ENCODE data around the gene WDR37. TPM values are rescaled to one million over a fixed set of nuclear protein-coding genes. Genes with fewer than 3 reads are reported as not detected.

Gene WDR37
- polyA plus RNA-seq, 3 donors = 7.1 to 33.6 (median 8.6) TPM

DNA sequence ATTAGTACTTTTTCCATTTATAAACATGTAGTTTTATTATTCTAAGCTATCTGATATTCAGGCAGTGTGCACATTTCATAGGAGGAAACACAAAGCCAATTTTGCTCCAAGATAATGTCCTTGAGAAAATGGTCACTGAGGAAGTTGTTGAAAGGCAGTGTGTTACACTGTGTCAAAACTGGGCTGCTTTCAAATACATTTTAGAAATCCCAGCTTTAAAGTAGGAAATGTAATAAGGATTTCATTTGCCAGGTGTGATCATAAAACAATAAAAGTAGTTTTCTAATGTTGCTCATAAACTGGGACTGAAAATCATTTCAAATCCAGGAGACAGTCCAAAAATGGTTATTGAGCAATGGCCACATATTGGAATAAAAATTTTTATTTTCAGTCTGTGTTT, 80.1 kb downstream of the WDR37 start:
- intact Hi-C loops (cut with micrococcal nuclease) = no loop called here
- Histone ChIP-seq H3K79me2 (ENCODE audit: insufficient read depth, low read length) (no peaks in the 10 kb centered on the region), H4K20me1 (ENCODE audit: insufficient read depth, low read length) (peaks cover 12% of the 10 kb centered on the region), H3K27ac (ENCODE audit: low read depth in 1 of 2, low read length in 2 of 2) (no peak overlapping the region), H3K4me1 (ENCODE audit: control insufficient read depth in 1 of 2, insufficient read depth in 2 of 2, low read length in 2 of 2) (no peaks in the 10 kb centered on the region), H3K4me2 (replicated peaks; ENCODE audit: extremely low read depth, low read length, poor library complexity, severe bottlenecking) (no peak overlapping the region), H3K27me3 (ENCODE audit: control insufficient read depth in 2 of 2, insufficient read depth in 2 of 2, low read length in 2 of 2) (no peaks in the 10 kb centered on the region), H3K9ac (ENCODE audit: insufficient read depth, low read length, poor library complexity, severe bottlenecking) (no peak overlapping the region), H2AFZ (ENCODE audit: insufficient read depth, low read depth, low read length, poor library complexity, severe bottlenecking) (no peak overlapping the region), H3K36me3 (replicated peaks in 1 of 2; ENCODE audit: control insufficient read depth in 1 of 2, insufficient read depth in 2 of 2, low read length in 2 of 2) (peaks cover 3 to 7% of the 10 kb centered on the region in 2 donors), H3K9me3 (replicated peaks in 1 of 2; ENCODE audit: control insufficient read depth in 1 of 2, insufficient read depth in 1 of 2, low read length in 2 of 2) (peaks cover 0 to 9% of the 10 kb centered on the region in 2 donors), H3K4me3 (replicated peaks in 1 of 3; ENCODE audit: low read depth in 2 of 3, low read length in 3 of 3) (no peak overlapping the region)
- Mint-ChIP-seq H3K36me3 (peaks cover 8 to 12% of the 10 kb centered on the region in 2 donors), H3K4me3 (no peak overlapping the region), H3K9me3 (peaks cover 6 to 15% (median 10%) of the 10 kb centered on the region in 7 donors), H3K27ac (no peak overlapping the region), H3K27me3 (ENCODE audit: low read depth in 3 of 3) (peaks cover 0 to 7% (median 4%) of the 10 kb centered on the region in 3 donors), H3K4me1 (no peaks in the 10 kb centered on the region)
- DNase-seq = no peak
- TF ChIP-seq, protein P1, sequence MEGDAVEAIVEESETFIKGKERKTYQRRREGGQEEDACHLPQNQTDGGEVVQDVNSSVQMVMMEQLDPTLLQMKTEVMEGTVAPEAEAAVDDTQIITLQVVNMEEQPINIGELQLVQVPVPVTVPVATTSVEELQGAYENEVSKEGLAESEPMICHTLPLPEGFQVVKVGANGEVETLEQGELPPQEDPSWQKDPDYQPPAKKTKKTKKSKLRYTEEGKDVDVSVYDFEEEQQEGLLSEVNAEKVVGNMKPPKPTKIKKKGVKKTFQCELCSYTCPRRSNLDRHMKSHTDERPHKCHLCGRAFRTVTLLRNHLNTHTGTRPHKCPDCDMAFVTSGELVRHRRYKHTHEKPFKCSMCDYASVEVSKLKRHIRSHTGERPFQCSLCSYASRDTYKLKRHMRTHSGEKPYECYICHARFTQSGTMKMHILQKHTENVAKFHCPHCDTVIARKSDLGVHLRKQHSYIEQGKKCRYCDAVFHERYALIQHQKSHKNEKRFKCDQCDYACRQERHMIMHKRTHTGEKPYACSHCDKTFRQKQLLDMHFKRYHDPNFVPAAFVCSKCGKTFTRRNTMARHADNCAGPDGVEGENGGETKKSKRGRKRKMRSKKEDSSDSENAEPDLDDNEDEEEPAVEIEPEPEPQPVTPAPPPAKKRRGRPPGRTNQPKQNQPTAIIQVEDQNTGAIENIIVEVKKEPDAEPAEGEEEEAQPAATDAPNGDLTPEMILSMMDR (IDR thresholded peaks at IDR 0.05) = no peak

DNA sequence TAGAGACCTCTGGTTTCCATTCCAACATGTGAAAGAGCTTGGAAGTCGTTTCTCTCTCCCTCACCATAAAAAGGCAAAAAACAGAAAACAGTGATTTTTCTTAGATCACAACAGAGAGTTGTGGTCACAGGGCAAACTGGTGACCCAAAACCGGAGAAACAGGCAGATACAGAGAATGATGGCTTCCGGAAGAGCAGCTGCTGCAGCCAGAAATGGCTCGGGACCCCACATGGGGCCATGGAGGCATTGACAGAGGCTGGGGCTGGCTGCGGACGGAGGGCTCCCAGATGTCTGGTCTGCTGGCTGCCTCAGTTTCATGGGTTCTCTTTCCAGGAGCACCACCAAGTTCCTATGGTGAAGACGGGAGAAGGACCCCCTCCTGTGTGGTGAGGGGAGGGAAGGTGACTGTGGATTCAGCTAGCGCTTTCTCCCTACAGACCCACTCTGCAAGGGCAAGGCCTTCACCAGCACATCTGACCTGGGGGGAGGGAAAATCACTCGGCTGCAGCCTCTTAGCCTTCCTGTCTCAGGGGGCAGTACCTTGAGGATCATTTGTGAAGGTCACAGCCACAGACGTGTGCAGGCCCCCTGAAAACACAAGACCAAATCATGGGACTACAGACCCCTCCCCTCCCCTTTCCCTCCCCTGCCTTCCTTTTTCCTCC, 81.4 kb downstream of the WDR37 start:
- no peak overlapping the region for H3K4me3 ChIP-seq (replicated peaks in 1 of 3; ENCODE audit: low read depth in 2 of 3, low read length in 3 of 3)
- TF ChIP-seq, protein P1 (IDR thresholded peaks at IDR 0.05) = no peak
- Mint-ChIP-seq H3K4me3 (no peak overlapping the region), H3K4me1 (no peaks in the 10 kb centered on the region), H3K27ac (no peak overlapping the region), H3K36me3 (peaks cover 0 to under 1% of the 10 kb centered on the region in 2 donors), H3K9me3 (peaks cover 6 to 15% (median 10%) of the 10 kb centered on the region in 7 donors), H3K27me3 (ENCODE audit: low read depth in 3 of 3) (peaks cover 0 to 8% (median 7%) of the 10 kb centered on the region in 3 donors)
- H4K20me1 ChIP-seq (ENCODE audit: insufficient read depth, low read length) = peaks cover 2% of the 10 kb centered on the region
- intact Hi-C loops (cut with micrococcal nuclease) = no loop called here
- no peaks in the 10 kb centered on the region for H3K27me3 ChIP-seq (ENCODE audit: control insufficient read depth in 2 of 2, insufficient read depth in 2 of 2, low read length in 2 of 2)
- H3K79me2 ChIP-seq (ENCODE audit: insufficient read depth, low read length) = no peaks in the 10 kb centered on the region
- peaks cover 0 to 9% of the 10 kb centered on the region in 2 donors for H3K9me3 ChIP-seq (replicated peaks in 1 of 2; ENCODE audit: control insufficient read depth in 1 of 2, insufficient read depth in 1 of 2, low read length in 2 of 2)
- H3K36me3 ChIP-seq (replicated peaks in 1 of 2; ENCODE audit: control insufficient read depth in 1 of 2, insufficient read depth in 2 of 2, low read length in 2 of 2) = no peaks in the 10 kb centered on the region
- H3K27ac ChIP-seq (ENCODE audit: low read depth in 1 of 2, low read length in 2 of 2) = no peak overlapping the region
- no peak overlapping the region for H3K9ac ChIP-seq (ENCODE audit: insufficient read depth, low read length, poor library complexity, severe bottlenecking)
- H2AFZ ChIP-seq (ENCODE audit: insufficient read depth, low read depth, low read length, poor library complexity, severe bottlenecking) = no peak overlapping the region
- WGBS (ENCODE audit: insufficient coverage) = 100% methylated on average over 4 of the region's 10 CpGs
- H3K4me1 ChIP-seq (ENCODE audit: control insufficient read depth in 1 of 2, insufficient read depth in 2 of 2, low read length in 2 of 2) = no peaks in the 10 kb centered on the region
- DNase-seq = no peak
- no peak overlapping the region for H3K4me2 ChIP-seq (replicated peaks; ENCODE audit: extremely low read depth, low read length, poor library complexity, severe bottlenecking)
